C4-2B (cell line): Measurements from ENCODE around the gene WNT7B.

Experiments used
- ZFX ChIP-seq: fragments of 450-650 bp; IDR thresholded peaks from 2 replicates; pipeline ENCODE4 v1.6.1; 2017
- TF ChIP-seq, protein P1 (sequence below): fragments of 450-650 bp; conservative IDR thresholded peaks from 2 replicates; pipeline ENCODE4 v1.5.1; 2017; ENCODE audit warnings: mild to moderate bottlenecking

- TF ChIP-seq, protein P1, sequence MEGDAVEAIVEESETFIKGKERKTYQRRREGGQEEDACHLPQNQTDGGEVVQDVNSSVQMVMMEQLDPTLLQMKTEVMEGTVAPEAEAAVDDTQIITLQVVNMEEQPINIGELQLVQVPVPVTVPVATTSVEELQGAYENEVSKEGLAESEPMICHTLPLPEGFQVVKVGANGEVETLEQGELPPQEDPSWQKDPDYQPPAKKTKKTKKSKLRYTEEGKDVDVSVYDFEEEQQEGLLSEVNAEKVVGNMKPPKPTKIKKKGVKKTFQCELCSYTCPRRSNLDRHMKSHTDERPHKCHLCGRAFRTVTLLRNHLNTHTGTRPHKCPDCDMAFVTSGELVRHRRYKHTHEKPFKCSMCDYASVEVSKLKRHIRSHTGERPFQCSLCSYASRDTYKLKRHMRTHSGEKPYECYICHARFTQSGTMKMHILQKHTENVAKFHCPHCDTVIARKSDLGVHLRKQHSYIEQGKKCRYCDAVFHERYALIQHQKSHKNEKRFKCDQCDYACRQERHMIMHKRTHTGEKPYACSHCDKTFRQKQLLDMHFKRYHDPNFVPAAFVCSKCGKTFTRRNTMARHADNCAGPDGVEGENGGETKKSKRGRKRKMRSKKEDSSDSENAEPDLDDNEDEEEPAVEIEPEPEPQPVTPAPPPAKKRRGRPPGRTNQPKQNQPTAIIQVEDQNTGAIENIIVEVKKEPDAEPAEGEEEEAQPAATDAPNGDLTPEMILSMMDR, result no peak
- TF ChIP-seq ZFX, result no peak
Observed at GRCh38 chr22:45883811-45884170, 93.2 kb downstream of the WNT7B start.
